ENCODE measurements around the gene GJD4. TPM values are rescaled to one million over a fixed set of nuclear protein-coding genes. Genes with fewer than 3 reads are reported as not detected.
A peak's percentile ranks its signal among the peaks of the same experiment; 100 is the strongest.

Gene GJD4
- total and polyA plus RNA-seq, 2 of the 4 experiments (the other 2 are of a cell fraction) = not detected

GRCh38 chr10:35642793-35643114 lies 37.6 kb downstream of the GJD4 start:
- Histone ChIP-seq H2AFZ (replicated peaks; ENCODE audit: low read length, poor library complexity) (peak overlapping the region; percentile 98), H3K4me1 (ENCODE audit: control insufficient read depth, insufficient read depth, low read length) (peaks cover 7% of the 10 kb centered on the region), H4K20me1 (ENCODE audit: insufficient read depth, low read length) (peaks cover 8% of the 10 kb centered on the region; the same call in 1 of the 2 replicates), H3K4me3 (ENCODE audit: insufficient read depth, low read depth, low read length) (peak overlapping the region; percentile 62), H3K9ac (ENCODE audit: low read depth, low read length) (no peak overlapping the region; the same call in 1 of the 2 replicates), H3K27me3 (ENCODE audit: control insufficient read depth, insufficient read depth, low read length) (0 out of 2 replicates have a peak, but pooled peaks cover 2% of the 10 kb centered on the region), H3K4ac (ENCODE audit: low read depth, low read length) (no peak overlapping the region), H3K9me1 (ENCODE audit: insufficient read depth, low read length) (no peaks in the 10 kb centered on the region), H4K5ac (ENCODE audit: low read depth, low read length) (no peak overlapping the region), H3K23ac (ENCODE audit: low read depth, low read length) (no peak overlapping the region), H3K27ac (ENCODE audit: insufficient read depth, low read length) (no peak overlapping the region), H2BK15ac (ENCODE audit: low read depth, low read length) (no peak overlapping the region), H4K8ac (ENCODE audit: low read depth in 2 of 2, low read length in 2 of 2) (no peak overlapping the region), H2AK5ac (ENCODE audit: low read depth, low read length) (no peak overlapping the region), H3K9me3 (ENCODE audit: control insufficient read depth, insufficient read depth, low read length) (no peaks in the 10 kb centered on the region), H2BK120ac (ENCODE audit: low read depth, low read length) (no peak overlapping the region), H2BK20ac (ENCODE audit: low read depth, low read length) (no peak overlapping the region), H3K79me1 (ENCODE audit: low read depth in 1 of 2, low read length in 2 of 2) (peaks cover 12 to 21% of the 10 kb centered on the region in 2 experiments), H4K91ac (ENCODE audit: insufficient read depth, low read depth, low read length) (no peak overlapping the region), H2BK5ac (ENCODE audit: low read depth, low read length, poor library complexity, severe bottlenecking) (no peak overlapping the region), H3K56ac (ENCODE audit: extremely low read depth, insufficient read depth, low read length) (no peak overlapping the region), H3K18ac (ENCODE audit: low read depth, low read length) (no peak overlapping the region), H2AK9ac (replicated peaks; ENCODE audit: low read depth, low read length, poor library complexity) (no peak overlapping the region), H3K4me2 (ENCODE audit: low read depth, low read length) (peak overlapping the region; percentile 94), H3K14ac (replicated peaks; ENCODE audit: low read depth, low read length) (no peak overlapping the region), H3K36me3 (ENCODE audit: control insufficient read depth, insufficient read depth, low read length) (no peaks in the 10 kb centered on the region)
- no CpG with 5 or more reads among the region's 17 CpGs for WGBS, 2 experiments (ENCODE audit: extremely low coverage in 2 of 2, insufficient read length in 1 of 2)
- ChIA-PET POLR2A (ENCODE audit: unreplicated experiment) (no interaction called here), CTCF (no interaction called here)
- no peak for ATAC-seq (ENCODE audit: low read depth)
- intact Hi-C loops (cut with micrococcal nuclease) (loop anchor here (1.0 to 10.0 kb wide), 7 partner anchors 274 to 1137 kb away; no protein-coding TSS in a partner anchor), dilution Hi-C loops (cut with HindIII; ENCODE audit: low sequenced_read_pairs, unreplicated experiment) (no loop called here), in situ Hi-C loops (cut with MboI; ENCODE audit: low sequenced_read_pairs) (loop anchor here (10.0 kb wide), 1 partner anchor 272 kb away; no protein-coding TSS in a partner anchor)
- TF ChIP-seq CEBPB (IDR thresholded peaks at IDR 0.05; ENCODE audit: low read depth, low read length) (no peak), RFX5 (IDR thresholded peaks at IDR 0.05; ENCODE audit: low read depth, low read length) (no peak), MAFK (IDR thresholded peaks at IDR 0.05; ENCODE audit: low read depth, low read length) (no peak), RCOR1 (IDR thresholded peaks at IDR 0.05; ENCODE audit: insufficient replicate concordance, low read length) (no peak), FOS (IDR thresholded peaks at IDR 0.05; ENCODE audit: low read depth, low read length) (no peak), ELK1 (IDR thresholded peaks at IDR 0.05; ENCODE audit: borderline replicate concordance, low read depth, low read length) (no peak)
- no peak for DNase-seq
- no TSS peak for BruUV-seq (replicated peaks)
